ENCODE results near the gene SZRD1. TPM values are rescaled to one million over a fixed set of nuclear protein-coding genes. Genes with fewer than 3 reads are reported as not detected.

The SZRD1 gene
- polyA plus RNA-seq, 1 donor from 2014 or later: 13.6 TPM

GRCh38 chr1:16380868-16381267 lies 13.8 kb downstream of the SZRD1 start:
- Histone ChIP-seq H4K20me1 (ENCODE audit: insufficient read depth) (no peaks in the 10 kb centered on the region), H3K9me2 (ENCODE audit: insufficient read depth, low read length) (no peaks in the 10 kb centered on the region), H3K4me3 (ENCODE audit: low read length) (no peak overlapping the region), H3K9me3 (ENCODE audit: low read length) (no peaks in the 10 kb centered on the region), H3F3A (ENCODE audit: insufficient read depth, low read length, poor library complexity, severe bottlenecking) (no peaks in the 10 kb centered on the region), H3K9ac (ENCODE audit: low read length) (no peak overlapping the region), H3K27me3 (ENCODE audit: insufficient read depth, low read depth, low read length) (no peaks in the 10 kb centered on the region), H3K27ac (ENCODE audit: low read length) (no peak overlapping the region), H3K79me2 (replicated peaks; ENCODE audit: insufficient read depth, low read length) (peaks cover 53% of the 10 kb centered on the region), H2AFZ (ENCODE audit: low read depth, low read length) (no peak overlapping the region), H3K36me3 (ENCODE audit: insufficient read depth, low read length) (no peaks in the 10 kb centered on the region), H3K4me2 (ENCODE audit: low read length) (no peak overlapping the region)
- TF ChIP-seq CTCF (IDR thresholded peaks at IDR 0.05; ENCODE audit: poor library complexity, severe bottlenecking) (no peak), RAD21 (conservative IDR thresholded peaks at IDR 0.05) (no peak), SMC3 (conservative IDR thresholded peaks at IDR 0.05; ENCODE audit: poor library complexity) (no peak), TAF1 (IDR thresholded peaks at IDR 0.05; ENCODE audit: low read depth) (no peak), EZH2 (IDR thresholded peaks at IDR 0.05; ENCODE audit: borderline replicate concordance, insufficient read depth, low read length, poor library complexity, severe bottlenecking) (no peak), MXI1 (conservative IDR thresholded peaks at IDR 0.05; ENCODE audit: poor library complexity, severe bottlenecking) (no peak), REST (IDR thresholded peaks at IDR 0.05; ENCODE audit: borderline replicate concordance) (no peak), EP300 (conservative IDR thresholded peaks at IDR 0.05; ENCODE audit: poor library complexity, severe bottlenecking) (no peak), POLR2AphosphoS5 (IDR thresholded peaks at IDR 0.05) (no peak)

GRCh38 chr1:16383888-16384287 lies 16.8 kb downstream of the SZRD1 start:
- Histone ChIP-seq H3K36me3 (ENCODE audit: insufficient read depth, low read length) (no peaks in the 10 kb centered on the region), H4K20me1 (ENCODE audit: insufficient read depth) (no peaks in the 10 kb centered on the region), H3F3A (ENCODE audit: insufficient read depth, low read length, poor library complexity, severe bottlenecking) (no peaks in the 10 kb centered on the region), H3K9ac (ENCODE audit: low read length) (no peak overlapping the region), H2AFZ (ENCODE audit: low read depth, low read length) (no peak overlapping the region), H3K27ac (ENCODE audit: low read length) (no peak overlapping the region), H3K4me3 (ENCODE audit: low read length) (no peak overlapping the region), H3K9me3 (ENCODE audit: low read length) (no peaks in the 10 kb centered on the region), H3K4me2 (ENCODE audit: low read length) (no peak overlapping the region), H3K79me2 (replicated peaks; ENCODE audit: insufficient read depth, low read length) (peaks cover 51% of the 10 kb centered on the region), H3K27me3 (ENCODE audit: insufficient read depth, low read depth, low read length) (no peaks in the 10 kb centered on the region), H3K9me2 (ENCODE audit: insufficient read depth, low read length) (no peaks in the 10 kb centered on the region)
- no peak for TF ChIP-seq SMC3 (conservative IDR thresholded peaks at IDR 0.05; ENCODE audit: poor library complexity)

Measured in neural cell (in vitro differentiated cells).